Measurements from ENCODE around the gene DSC1.
"Not testable (repeated sequence)": the region's sequence is repeated elsewhere in the genome, so short reads cannot be mapped to it uniquely, and the experiment has no call there.

The DSC1 gene

GRCh38 chr18:31162825-31163435 is at the start of gene DSC1:
Gene DSC1 (minus strand): TSS chr18:31162856. CDS start chr18:31162594, 262 bp downstream.
- no peak for DNase-seq (ENCODE audit: low spot score)

DNA sequence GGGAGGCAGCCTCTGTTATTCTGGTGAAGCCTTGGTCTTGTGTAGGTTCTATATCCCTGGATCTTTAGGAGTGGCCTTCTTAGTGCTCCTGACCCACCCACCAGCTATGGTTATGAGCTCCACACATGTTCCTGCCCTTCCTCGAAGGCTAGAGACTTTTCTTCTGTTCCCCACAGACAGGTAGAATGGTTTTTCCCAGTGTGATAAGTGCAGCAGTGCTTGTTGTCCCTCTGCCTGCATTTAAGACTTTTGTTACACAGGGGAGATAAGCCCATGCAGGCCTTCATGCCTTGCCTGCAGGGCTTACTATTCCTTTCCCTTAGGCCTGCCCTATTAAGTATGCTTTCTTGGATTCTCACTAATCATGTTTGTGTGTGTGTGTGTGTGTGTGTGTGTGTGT is 48.4 kb upstream of the DSC1 start:
- no peak for DNase-seq (ENCODE audit: low spot score)

- DNase-seq (ENCODE audit: low spot score) = no peak
Measured at GRCh38 chr18:31209041-31209440, 46.4 kb upstream of the DSC1 start.

DNA sequence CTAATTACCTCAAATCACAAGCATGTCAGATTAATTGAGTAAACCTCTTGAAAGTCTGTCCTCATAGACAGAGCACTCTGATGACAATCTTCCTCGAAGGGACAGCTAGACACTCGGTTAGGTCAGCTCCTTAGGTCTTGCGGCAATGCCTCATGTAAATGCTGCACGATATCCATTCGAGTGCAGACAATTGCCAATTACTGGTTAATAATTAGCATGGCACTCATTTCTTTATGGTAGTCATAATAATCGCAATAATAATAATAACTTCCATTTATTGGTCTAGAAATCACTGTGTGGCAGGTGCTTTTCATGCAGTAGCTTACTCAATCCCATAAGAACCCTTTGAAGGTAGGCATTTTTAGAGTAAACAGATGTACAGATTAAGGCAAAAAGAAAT is 44.7 kb upstream of the DSC1 start:
- DNase-seq (ENCODE audit: low spot score) = no peak

DNA sequence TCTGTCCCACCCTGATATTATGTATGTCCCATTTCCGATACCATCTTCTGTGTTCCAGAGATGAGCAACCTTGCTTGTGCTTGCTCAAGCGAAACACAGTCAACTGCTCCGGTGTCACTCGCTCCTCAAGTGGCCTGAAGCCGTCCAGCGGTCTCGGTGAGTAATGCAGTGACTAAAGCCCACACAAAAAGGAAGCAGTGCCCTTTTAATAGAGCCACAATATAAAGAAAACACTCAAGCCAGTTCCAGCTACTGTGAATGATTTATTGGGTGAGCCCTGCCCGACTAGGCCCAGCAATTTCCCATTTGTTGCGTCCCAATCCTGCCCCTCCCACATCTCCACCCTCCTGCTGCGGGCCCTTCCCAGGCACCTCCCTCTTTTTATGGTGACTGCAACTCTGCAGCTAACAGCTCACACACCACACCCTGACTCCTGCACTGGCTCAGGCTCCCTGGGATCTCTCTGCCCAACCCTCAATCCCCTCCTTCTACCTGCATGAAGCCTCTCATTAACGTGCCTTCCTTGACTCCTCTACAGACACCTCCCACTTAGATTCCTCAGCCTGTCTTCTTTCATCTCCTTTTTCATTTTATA is 44.2 kb upstream of the DSC1 start:
- DNase-seq (ENCODE audit: low spot score) = peak; percentile 64

DNA sequence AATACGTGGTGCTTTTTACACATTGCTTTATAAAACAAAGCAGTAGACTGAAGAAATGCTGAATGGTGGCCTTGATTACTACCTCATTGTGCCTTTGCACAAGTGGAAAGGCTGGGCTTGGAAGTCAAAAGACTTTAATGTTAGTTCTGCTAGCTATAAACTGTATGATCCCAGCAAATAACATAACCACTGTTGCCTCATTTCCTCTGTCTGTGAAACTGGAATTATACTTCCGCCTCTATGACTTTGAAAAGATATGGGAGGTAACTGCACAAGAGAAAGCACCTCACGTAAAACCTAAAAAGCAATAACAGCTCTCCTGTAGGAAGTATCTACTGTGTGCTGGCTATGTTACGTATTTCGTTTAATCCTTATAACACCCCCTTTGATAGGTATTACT is 43.4 kb upstream of the DSC1 start:
- DNase-seq (ENCODE audit: low spot score) = no peak

DNA sequence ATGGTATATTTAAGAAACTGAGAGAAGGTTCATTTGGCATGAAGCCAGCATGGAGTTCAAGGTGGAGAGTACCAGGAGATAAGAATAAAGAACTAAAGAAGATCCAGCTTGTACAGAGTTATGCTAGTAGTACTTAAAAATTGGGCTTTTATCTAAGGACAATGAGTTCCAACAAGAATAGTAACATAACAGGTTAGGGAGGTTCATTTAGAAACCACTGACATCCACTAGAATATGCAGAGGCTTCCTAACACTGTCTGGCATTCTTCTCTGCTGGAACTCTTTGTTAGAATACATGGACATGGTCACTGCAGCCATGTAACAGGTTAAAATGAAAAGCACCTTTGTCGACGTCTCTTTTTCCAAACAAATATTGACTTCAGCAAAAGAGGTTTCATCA is 42.6 kb upstream of the DSC1 start:
- DNase-seq (ENCODE audit: low spot score) = no peak

DNA sequence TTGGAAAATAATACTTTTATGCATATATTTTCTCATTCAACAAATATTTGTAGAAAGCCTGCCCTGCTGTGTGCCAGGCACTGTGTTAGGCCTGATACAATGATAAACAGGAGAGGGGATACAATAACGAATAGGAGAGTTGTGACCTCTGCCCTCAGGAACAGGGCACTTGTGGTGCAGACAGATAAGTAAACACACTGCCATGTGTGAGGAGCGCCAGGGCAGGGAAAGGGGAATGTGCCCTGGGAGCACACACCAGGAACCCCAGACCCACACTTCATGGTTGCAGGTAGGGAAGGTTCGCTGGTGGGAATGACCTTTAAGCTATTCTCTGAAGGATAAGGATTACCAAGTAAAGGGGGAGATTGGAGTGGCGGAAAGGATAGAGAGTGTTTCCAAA is 42.2 kb upstream of the DSC1 start:
- no peak for DNase-seq (ENCODE audit: low spot score)

DNA sequence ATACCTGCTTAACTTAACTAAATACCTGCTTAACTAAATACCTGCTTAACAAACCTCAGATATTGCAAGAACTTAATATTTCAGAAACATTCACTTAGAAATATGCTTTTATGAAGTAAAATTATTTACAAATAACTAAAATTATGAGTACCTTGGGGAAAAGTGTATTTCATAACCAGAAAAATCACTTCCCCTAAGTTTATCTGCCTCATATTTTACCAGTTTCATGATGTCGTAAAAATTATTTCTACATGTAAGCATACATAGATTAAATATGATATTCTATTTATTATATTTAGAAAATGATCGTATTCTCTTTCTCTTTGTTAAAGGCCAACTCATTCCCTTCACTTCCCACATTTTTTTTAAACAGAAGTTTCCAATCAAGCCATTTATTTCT is 41.5 kb upstream of the DSC1 start:
- DNase-seq (ENCODE audit: low spot score) = no peak

DNA sequence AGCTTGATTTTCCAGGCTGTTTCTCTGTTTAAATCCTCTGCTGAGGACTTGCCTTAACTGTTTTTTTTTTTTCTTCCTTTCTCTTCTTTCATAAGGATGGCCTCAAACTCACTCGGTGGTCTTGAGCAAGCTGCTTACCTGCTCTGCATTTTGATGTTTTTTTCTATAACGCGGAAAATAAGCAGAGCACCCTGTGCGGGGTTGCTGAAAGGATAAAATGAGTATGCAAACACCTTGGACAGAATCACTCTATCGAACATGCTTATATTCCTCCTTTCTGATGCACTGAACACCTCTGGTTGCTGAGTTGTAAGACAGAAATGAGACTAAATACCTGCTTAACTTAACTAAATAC is 41.1 kb upstream of the DSC1 start:
- no peak for DNase-seq (ENCODE audit: low spot score)

GRCh38 chr18:31203096-31203793 is 40.6 kb upstream of the DSC1 start:
- DNase-seq (ENCODE audit: low spot score) = no peak

DNA sequence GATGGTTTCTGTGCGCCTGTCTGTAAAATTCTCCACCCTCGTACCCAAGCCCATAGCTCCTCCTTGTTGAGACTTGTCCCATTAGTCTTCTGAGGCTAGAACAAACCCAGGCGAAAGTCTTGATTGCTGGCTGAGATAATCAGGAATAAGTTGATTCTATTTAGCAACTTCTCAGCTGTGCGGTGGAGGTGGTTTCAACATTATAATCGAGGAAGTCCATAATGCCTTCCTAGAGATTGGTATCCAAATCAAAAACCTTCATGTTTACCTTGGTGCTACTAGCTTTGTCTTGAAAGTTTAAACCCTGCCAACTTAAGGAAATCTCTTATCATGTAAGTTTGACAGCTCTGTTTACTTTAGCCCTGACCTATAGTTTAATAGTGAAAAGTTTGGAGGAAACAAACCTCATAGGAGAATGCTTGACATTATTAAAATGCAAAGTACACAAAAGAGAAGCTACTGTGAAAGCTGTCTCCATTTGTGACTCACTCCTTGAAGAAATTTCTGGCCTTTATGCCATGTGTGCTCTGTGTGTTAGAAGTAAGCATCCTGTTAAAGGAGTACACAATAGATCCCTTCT is 36.6 kb upstream of the DSC1 start:
- no peak for DNase-seq (ENCODE audit: low spot score)

- no peak for DNase-seq (ENCODE audit: low spot score)
Measured at GRCh38 chr18:31197676-31198075, 35.0 kb upstream of the DSC1 start.

DNA sequence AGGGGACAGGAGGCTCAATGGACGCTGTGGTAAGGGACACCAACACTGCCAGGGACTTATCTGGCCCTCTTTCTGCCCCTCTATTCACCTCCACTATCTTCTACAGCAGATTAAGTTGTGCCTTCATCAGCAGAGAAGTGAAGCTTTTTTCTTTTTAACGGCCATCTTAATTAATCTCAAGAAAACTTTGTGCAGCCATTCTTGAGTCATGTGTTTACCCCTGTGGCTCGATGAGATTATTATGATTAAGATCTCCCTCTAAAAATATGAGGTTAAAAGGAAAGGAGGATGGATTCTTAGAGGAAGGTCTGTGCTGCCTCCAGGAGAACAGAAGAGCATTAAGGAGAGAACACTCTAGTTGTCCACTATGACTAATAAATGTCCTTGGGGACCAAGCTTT is 32.4 kb upstream of the DSC1 start:
- DNase-seq (ENCODE audit: low spot score) = no peak

DNA sequence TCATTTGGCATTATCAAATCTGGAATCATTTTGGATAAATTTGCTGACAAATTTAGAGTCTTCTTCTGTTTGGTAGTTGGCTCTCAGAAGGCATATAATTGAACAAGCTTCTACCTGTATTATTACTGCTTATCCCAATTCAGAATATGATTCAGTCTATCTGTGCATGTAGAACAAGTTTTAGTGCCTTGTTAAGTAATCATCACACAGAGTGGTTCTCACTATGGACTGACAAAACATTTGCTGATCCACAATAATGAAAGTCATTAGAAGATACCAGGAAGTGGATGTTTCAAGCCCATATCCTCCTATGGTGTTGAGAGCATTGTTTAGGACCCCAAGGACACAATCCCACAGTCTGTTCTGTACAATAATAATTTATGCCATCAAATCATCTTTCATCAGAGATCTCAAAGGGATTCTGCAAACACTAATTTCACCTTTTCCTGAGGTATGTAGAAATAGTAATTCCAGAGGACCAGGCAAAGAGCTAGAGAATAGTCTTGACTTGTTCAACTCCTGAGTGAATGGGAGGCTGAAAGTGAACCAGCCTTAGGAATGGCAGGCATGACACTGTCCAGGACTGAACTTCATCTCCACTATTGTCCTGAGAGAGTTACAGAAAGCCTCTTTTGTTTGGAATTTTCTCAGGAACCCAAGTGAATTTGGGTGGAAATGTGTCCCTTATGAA is 29.6 kb upstream of the DSC1 start:
- no peak for DNase-seq (ENCODE audit: low spot score)

DNA sequence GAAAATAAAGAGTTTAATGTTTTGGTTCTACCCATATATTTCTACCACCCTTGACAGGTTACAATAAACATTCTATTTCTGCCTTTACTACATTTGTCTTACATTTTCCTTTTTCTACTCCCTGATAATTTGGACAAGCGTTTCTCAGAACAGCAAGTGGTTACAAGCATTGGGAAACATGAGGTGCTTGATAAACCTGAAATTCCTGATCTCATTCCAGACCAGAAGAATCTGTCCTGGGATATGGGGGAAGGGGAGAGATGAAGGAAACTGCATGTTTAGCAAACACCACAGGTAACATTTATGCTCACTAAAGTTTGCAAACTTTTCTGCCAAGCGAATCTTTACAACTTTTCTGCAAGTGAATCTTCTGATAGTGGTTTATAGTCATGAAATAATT is 28.3 kb upstream of the DSC1 start:
- DNase-seq (ENCODE audit: low spot score) = no peak

DNA sequence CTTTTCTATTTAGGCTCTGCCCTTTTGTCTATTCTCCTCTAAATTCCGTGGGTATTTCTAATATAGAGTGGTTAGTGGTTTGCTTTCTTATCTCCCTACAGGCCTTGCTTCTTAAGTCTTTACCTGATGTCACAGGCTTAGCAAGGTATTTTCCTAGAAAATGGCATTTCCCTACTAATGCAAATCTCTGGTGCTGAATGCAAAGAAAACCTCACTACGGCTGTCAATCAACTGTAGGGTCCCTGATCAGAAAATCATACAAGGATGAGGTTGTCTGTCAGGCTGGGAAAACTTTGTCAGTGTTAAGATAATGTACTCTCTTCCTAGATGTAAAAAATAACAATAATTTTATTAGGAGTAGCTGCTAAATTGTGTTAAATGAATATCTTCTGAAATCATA is 27.1 kb upstream of the DSC1 start:
- no peak for DNase-seq (ENCODE audit: low spot score)

DNA sequence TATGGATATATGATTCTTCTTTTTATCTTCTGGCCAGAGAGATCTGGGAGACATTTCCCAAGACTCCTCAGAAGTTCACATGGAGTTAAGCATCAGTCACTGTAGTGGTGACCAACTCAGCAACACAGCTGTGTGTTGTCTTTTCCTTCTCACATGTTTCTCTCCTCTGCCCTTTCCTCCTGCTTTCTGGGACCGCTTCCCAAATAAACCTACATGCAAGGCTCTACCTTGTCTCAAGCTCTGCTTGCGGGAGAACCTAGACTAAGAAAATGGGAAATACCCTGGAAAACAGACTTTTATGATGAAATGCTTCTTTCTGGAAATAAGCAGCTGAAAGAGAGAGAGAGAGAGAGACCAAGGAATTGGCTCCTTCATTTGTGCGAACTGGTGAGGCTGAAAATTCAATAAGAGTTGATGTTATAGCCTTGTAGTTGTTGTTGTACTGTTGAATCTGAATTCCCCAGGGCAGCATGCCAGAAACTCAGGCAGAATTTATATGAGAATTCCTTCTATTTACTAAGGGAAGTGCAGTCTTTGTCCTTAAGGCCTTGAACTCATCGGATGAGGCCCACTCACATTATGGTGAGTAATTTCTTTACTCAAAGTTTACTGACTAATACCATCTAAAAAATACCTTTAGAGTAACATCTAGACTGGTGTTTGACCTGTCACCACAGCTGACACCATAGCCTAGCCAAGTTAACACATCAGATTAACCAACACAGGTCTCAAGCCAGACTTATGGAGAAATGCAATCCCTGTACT is 22.7 kb upstream of the DSC1 start:
- DNase-seq (ENCODE audit: low spot score) = no peak

DNA sequence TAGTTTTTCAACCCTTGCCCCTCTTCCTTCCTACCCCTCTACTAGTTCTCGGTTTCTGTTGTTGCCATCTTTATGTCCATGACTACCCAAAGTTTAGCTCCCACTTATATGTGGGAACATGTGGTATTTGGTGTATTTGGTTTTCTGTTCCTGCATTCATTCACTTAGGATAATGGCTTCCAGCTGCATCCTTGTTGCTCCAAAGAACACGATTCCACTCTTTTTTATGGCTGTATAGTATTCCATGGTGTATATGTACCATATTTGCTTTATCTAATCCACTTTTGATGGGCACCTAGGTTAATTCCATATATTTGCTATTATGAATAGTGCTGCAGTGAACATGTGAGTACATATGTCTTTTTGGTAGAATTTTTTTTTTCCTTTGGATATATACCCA is 20.6 kb upstream of the DSC1 start:
- DNase-seq (ENCODE audit: low spot score) = no peak

DNA sequence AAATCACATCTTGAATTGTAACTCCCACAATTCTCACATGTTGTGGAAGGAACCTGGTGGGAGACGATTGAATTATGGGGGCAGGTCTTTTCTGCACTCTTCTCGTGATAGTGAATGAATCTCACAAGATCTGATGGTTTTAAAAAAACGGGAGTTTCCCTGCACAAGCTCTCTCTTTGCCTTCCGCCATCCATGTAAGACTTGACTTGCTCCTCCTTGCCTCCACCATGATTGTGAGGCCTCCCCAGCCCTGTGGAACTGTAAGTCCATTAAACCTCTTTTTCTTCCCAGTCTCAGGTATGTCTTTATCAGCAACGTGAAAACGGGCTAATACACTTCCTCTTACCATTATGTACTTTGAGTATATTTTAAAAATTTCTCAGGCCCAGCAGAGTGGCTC is 14.7 kb upstream of the DSC1 start:
- not testable (repeated sequence) for DNase-seq (ENCODE audit: low spot score)

DNA sequence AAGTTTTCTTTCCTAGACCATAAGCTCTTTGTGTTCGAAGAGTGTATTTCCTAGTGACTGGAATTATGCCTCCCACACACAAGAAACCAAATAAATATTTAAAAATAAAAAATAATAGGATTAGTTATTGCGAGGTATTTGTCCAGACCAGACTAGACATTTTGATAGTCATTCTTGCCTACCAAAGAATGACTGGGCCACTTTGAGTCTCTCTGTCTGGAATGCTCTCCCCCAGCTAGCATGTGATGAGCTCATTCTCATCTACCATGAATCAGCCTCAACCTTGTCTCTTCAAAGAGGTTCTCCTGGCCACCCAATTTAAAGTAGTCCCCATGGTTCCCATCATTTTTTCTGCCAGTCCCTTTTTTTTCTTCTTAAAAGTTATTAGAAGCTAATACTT is 13.9 kb upstream of the DSC1 start:
- no peak for DNase-seq (ENCODE audit: low spot score)

- no peak for DNase-seq (ENCODE audit: low spot score)
Measured at GRCh38 chr18:31171144-31171839, 8.6 kb upstream of the DSC1 start.
